Measurements from ENCODE around the gene CD9.

GRCh38 chr12:6180268-6181051, 19.7 kb upstream of the CD9 start:
- no peak for TF ChIP-seq CTCF (IDR thresholded peaks at IDR 0.05; ENCODE audit: low read depth, low read length)
- no peak for TF ChIP-seq MYC (IDR thresholded peaks at IDR 0.05; ENCODE audit: low read depth, low read length)
